NCI-H187 treated with DMSO at 0.1 percent for 48 hours (cell line): ENCODE data around the gene MIER2.
"Not testable (repeated sequence)": the region's sequence is repeated elsewhere in the genome, so short reads cannot be mapped to it uniquely, and the experiment has no call there.

Source experiments
- DNase-seq: peaks from one replicate; lab custom pipeline; 2025; lab: John Stamatoyannopoulos, UW

MIER2 gene

DNA sequence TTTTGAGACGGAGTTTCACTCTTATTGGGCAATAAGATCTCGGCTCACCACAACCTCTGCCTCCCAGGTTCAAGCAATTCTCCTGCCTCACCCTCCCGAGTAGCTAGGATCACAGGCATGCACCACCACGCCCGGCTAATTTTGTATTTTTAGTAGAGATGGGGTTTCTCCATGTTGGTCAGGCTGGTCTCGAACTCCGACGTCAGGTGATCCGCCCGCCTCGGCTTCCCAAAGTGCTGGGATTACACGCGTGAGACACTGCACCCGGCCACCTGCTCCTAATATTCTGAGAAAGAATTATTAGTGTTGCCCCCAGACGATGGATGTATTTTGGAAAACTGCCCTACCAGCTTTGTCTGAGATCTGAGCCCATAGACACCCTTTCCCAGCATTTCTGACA is 10.9 kb upstream of the MIER2 start:
- not testable (repeated sequence) for DNase-seq

DNA sequence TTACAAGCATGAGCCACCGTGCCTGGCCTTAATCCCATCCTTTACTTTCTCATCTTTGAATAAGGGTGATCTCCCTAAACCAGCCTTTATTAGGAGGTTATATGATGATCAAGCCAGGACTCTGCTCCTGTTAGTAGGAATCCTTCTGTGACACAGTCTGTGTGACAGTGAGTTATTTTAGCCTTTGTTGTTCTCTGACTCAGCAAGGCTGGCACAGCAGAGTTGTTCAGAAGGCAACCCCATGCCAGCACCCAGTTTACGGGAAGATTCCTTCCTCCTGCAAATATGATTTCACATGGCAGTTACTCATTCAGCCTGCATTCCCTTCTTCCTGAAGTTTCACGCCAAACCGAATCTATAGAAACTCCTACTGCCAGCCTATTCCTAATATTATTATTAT is 10.5 kb upstream of the MIER2 start:
- DNase-seq: no peak

DNA sequence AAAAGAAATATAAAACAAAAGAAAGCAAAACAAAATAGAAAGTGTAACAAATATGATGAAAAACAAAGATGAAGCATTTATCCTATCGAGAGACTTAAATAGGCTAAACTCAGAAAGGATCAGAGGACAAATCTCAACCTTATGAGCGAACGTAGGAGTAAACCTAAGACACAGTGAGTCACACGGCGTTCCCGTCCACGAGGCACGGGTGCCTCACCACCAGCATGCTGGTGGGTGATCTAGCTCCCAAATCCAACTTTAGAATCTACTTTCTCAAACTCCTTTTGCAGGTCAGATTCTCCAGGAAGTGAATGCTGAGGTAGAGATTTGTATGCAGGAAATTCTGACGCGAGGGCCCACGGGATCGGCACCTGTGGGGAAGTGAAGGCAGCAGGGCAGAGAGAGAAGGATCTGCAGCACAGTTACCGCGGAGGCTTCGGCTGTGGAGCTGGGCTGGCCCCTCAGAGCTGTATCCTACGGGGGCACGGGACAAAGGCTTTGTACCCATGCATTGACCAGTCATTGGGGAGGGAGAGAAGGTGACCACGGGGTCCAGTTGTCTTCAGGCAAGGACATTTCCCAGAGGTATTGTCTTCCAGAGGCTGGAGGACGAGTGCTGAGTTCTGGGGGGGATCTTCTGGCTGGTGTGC is 7.5 kb upstream of the MIER2 start:
- no peak for DNase-seq

DNA sequence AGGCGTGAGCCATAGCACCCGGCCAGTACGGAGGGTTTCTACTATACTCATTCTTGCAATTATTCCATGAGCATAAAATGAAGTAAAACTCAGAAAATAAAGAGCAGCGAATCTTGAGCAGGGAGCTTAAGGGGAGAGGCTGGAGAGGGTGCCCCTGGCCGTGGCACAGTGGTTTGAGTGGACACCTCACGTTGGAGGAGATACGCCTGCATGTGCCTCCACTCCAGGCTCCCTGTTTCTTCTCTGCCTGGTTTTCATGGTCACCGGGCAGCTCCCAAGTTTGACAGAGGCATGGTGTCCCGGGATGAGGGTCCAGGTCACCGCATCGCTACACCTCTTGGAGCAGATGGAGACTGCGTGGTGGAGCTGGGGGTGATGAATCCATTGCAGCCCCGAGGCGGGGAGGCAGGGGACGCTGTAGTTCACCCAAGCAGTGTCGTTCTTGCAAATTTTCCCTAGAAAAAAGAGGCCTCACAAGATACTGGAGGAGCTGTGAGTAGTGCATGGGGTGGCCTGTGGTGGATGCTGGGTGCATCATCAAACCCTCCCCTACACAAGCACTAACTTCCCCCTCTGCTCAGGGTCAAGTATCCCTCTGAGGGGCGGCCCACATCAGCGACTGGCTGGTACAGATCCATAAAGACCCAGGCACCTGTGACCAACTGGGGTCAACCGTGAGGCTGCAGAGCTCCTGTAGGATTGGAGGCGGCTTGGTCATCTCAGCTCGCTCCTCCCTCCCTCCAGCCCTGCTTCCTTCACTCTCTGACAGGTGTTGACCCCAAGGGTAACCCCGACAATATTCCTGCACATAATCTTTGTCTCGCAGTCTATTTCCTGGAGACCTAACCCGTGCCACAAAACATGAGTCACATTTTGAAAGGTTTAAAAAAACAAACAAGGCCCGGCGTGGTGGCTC is 3.6 kb upstream of the MIER2 start:
- no peak for DNase-seq

DNA sequence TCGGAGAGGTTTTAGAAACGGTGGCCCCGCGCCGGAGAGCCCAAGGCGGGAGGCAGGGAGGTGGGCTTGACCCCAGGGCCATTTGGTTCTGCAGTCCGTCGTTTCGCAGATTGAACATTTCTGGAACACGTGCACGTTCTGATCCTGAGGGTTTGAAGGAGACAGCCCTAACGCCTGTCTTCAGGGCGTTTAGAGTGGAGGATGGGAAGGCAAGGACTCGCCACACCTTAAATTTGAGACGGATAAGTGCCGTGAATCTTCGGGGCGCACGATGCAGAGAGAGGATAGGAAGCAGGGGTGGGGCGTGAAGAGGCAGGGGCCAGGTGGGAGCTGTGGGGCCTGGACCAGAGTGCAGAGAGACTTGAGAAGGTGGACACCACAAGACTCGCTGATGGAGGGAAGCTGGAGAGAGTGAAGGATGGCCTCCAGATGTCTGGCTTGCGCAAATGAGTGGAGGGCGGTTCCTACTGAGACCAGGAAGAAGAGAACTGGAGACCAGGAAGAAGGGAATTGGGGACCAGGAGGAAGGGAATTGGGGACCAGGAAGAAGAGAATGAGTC is 804 bp upstream of the MIER2 start:
- no peak for DNase-seq

DNA sequence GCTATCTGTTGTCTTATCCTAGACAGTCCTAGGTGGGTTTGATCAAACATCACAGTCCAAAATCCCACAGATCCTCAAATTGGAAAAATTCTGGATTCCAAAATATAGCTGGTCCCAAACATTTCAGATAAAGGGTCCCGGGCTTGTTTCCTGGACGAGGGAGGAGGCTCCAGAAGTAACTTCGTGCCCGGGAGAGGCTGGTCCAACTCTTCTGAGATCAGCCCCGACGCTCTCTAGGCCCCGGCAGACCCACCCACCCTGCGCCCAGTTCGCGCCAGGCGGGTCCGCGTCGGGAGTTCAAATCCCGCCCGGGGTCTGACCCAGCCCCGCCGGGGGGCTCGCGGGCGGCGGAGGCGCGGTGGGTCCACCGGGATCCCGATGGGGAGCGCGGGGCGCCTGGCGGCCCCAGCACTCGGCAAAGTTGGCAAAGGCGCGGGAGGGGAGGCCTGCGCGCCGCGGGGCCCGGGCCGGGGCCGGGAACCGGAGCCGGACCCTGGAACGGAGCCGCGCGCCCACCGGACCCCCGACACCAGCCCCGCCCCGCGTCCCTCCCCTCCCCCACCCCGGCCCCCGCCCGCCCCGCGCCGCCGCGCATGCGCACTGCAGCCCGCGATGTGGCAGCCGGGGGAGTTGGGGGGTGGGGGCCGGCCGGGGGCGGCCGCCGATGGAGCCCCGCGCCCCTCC is 513 bp downstream of the MIER2 start:
- DNase-seq: no peak

DNA sequence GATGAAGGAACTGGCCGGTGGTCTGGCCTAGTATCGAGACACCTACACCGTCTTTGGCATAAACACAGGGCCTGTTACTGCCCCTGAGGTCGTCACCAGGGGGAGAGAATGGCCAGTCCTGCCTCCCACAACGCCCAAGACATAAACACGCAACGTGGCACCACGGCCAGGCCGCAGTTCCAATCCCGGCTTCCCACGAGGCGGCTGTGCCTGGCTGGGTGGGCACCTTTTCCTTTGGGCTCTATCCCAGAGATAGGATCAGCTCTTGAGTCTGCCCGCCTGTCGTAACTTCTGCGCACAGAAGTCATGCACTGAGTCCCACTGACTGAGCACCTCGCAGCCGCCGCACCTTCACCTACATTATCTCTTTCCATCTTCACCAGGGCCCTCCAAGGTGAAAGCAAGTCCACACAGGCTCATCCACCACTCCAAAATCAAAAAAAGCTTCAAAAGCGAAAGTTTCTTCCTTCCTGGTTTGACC is 1.1 kb downstream of the MIER2 start:
- DNase-seq: no peak

DNA sequence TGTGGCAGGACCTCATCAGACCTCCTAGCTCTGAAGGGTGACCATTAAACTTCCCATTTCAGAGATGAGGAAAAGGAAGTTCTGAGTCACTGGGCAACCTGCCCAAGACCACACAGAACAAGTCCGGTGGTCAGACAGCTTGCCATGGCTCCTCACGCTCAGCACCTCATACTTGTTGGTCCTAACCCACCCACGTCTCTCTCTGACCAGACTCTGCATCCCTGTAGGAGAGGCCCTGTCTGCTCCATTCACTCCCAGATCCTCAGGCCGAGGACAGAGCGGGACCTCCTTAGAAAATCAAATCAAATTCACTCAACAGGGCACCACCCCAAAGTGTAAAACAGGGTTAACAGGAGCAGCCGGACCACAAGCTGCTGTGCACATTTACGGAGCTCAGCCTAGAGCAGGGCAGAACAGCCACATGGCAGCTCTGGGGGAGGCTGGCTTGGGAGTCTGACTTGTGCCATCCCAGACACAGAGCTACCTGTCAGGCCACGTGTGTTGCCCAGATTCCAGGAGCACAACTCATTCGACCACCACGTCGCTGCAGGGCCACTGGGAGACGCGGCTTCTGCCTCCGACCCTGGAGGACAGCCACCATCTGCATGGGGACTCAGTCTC is 1.7 kb downstream of the MIER2 start:
- DNase-seq: no peak

DNA sequence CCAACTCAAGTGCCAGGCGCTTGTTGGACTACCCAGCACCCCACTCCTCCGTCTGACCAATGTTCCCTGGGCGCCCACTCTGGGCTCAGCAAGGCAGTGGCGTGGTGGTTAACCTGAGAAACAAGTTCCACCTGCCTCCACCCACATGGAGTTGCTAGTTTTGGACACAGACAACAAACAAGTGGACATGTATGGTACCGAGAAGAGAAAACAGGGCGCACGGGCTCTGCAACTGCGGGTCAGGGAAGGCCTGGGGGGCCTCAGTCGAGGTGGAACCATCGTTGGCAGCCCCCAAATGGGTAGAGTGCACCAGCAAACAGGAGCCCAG is 2.5 kb downstream of the MIER2 start:
- no peak for DNase-seq

DNA sequence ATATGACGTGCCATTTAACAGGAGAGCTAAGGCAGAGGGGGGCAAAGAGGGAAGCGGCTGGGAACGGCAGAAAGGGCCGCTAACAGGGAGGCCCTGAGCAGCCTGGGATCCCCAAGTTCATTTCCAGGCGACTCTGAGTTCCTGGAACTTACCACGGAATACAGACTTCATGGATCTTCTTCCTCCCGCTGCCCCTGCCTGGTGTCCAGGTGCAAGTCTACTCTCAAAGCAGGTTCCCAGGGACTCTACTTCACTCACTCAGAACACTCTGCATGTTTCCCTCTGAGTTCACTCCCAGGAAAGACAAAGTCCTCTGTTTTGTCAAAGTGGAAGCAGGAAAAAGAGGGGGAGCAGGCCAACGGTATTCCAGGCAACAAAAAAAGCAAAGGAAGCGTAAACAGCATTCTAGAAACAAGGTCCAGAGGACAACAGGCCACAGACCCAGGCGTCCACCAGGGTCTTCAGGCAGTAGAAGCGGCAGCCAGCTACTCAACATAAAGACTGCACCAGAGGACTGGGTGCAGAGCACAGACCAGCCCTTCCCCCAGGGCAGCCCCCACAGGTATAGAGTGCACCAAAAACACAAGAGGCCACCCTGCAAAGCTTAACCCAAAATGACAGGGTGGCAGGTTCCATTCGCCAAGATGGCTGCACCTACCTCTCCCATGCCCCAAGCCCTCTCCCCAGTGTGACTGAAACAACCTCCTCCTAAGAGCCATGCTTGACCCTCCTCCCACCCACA is 3.0 kb downstream of the MIER2 start:
- no peak for DNase-seq

DNA sequence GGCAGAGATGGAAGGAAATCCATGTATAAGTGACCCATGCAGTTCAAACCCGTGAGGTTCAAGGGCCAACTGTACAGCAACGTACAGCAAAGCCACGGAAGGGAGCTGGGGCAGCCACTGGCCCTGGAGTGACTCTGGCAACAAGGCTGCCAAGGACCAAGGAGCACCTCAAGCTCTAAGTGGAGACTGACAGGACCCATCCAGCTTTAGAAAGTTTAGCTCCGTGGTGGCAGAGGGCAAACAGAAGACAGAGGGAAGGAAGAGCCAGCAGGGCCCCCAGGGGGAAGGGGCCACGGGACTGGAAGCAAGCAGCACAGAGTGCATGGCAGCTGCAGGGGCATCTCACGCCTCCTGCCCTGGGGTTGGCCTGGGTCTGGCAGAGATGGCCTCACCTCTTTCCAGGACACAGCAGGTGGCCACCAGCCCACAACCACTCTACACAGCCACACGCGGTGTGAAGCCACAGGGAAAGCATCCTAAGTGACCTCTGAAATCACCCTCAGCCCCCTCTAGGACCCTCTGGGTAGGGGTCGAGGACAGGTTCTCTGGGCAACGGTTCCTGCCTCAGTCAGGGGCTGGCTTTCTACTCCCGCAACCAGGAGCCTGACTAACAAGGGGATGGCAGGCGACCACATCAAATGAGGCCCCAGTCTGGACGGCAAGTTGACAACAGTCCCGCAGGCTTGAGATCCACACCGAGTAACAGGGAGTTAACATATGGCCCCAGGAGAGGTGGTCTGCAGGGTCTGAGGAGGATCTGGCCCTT is 3.8 kb downstream of the MIER2 start:
- no peak for DNase-seq

DNA sequence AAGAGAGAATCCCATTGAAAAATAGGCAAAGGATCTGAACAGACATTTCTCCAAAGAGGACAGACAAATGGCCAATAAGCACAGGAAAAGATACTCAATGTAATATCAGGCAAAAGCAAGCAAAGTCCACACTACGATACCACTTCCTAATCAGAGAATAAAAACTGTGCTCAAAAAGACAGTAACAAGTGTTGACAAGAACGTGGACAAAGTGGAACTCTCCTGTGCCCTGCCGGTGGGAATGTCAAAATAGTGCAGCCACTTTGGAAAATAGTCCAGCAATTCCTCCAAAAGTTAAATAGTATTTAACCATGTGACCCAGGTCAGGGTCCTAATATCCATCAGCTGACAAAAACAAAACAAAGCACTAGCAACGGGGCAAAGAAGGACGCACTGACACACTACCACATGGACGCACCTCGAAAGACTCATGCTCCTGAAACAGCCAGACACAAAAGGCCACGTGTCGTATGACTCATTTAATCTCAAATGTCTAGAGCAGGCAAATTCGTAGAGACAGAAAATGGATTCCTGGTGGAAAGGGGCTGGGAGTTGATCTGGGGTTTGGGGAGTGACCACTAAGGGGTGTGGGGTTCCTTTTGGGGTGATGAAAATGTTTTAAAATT is 5.2 kb downstream of the MIER2 start:
- no peak for DNase-seq

DNA sequence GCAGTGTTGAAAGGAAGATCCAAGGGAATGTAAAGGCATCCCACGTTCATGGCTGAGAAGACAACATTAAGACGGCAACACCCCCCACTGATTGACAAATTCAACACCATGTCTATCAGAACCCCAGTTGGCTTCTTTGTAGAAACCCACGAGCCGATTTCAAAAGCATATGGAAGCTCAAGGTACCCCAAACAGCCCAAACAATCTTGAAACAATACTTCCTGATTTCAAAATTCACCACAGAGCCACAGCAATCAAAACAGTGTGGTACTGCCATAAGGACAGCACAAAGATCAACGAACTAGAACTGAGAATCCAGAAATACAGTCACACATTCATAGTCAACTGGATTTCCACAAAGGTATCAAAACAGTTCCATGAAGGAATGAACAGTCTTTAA is 6.2 kb downstream of the MIER2 start:
- DNase-seq: no peak

DNA sequence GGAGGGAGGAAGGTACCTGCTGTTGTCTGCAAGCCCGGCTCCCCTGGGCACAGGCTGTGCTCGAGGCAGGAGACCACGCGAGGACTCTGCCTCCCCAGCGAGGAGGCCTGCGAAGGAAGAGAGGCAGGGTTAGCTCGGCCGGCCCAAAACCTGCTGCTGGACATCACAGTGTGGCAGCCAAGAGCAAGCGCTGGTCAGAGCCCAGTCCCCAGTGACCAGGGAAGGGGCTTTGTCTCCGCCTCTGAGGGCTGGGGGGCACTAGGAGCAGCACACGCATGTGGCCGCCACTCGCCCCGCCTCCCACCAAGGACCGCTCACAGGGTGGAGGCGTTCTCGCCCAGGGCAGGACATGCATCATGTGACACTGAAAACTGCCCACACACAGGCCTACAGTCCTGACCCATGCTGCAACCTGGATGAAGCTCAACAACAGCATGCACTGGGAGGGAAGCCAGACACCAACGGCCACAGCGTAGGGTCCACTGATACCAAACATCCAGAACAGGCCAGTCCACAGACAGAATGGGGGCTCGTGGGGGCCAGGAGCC is 8.5 kb downstream of the MIER2 start:
- no peak for DNase-seq

DNA sequence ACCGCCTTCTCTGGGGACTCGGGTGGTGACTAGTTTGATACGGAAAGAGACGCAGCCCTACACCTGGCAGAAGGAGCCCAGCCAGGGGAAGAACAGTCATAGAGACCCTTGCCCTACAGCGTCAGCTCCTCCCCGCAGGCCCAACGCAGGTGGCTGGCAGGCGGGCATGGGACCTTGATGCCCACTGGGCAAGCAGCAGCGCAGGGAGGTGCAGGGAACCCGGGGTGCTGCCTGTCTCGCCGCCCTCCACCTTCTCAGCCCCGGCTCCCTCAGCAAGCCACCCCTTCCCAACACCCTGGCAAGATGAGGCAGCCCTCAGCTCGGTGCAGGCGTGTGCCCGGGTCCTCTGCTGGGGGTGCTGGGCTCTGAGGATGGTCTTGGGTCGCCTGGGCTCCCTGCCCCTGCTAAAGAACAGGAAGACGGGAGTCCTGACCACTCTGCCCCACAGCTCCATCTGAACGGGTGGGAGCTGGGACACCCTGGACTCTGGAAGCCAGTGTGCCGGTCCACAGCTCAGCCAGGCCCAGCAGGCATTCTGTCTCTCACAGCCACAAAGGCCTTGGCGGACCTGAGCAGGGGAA is 9.0 kb downstream of the MIER2 start:
- DNase-seq: no peak

DNA sequence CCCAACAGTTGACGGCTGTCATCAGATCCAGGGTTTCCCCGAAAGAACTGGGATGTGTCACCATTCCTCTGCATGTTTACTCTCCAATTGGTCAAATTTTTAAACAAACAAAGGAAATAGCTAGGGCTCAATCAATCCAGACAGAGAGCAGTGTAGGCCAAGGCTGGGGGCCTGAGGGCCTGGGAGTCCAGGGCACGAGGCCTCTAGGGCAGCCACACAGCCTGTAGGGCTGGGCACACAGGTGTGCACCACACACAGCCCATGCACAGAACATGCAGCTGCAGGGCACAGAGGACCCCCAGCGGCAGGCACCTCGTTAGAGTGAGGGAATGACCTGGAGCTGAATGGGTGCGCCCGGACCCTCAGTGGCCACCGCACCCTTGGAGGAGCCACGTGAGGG is 9.5 kb downstream of the MIER2 start:
- DNase-seq: no peak

DNA sequence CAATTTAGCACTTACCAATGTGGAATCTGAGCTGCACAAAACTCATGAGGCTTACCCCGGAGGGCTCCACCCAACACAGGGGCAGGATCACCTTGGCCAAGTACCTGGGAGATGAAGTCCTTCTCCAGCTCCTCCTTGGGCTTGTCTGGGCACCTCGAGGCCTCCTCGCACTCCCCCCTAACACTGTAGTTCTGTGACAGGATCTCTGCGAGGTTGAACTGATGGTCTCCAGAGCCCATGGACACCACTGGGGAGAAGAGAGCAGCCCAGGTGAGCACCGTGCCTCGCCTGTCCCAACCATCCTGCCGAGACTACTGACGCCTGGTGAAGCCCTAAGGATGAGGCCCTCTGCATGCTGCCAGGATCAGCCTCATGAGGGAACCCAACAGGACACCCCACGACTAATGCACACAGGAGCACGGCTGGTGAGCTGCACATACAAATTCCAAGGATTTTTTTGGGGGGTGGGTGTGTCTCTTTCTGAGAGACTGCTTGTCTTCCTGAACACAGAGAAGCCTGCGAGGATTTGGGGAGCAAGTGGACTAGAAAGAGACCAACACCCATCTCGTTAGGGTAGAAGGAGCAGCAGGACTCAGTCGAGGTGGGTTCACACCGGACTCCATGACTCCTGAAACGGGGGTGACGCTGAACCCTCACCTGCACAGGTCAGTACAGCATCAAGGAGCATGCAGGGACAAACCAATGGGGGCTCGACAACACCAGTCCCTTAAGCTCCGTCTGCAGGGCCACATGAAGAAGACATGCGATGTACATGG is 10.1 kb downstream of the MIER2 start:
- no peak for DNase-seq

DNA sequence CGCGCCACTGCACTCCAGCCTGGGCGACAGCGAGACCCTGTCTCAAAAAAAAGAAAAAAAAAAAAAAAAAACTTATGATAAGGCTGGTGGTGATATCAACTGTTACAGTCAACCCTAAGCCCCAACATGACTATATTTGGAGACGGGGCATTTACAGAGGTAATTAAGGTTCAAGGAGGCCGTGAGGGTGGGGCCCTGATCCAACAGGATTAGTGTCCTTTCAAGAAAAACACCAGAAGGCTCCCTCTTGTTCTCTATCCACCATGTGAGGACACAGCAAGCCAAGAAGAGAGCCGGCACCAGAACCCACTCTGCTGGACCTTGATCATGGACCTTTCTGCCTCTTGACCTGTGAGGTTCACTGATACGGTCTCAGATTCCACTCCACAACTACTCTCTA is 14.1 kb downstream of the MIER2 start:
- no peak for DNase-seq

DNA sequence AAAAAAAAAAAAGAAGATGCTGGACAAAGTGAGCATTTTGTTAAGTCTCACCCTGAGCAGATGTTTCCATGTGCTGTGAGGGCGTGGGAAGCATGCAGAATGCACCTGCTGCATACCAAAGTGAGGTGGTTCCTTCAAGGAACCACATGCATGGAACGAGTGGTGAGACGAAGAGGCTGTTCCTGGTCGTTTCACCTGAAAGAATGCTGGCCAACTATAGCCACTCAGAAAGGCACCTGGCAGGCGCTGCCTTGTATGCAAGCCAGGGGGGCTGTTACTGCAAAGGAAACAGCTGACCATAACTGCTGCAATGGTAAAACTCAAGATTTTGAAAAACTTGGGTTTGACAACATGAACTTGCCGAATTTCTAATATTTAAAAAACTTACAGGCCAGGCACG is 14.7 kb downstream of the MIER2 start:
- DNase-seq: no peak
